Tibial nerve (tissue), 4 donors: ENCODE results near the gene LHX2. TPM values are rescaled to one million over a fixed set of nuclear protein-coding genes. Genes with fewer than 3 reads are reported as not detected.

Experiments
- DNase-seq, 2 donors: peaks; one replicate each; pipeline ENCODE4 v3.0.0-alpha.2; 2019; ENCODE audit warnings: low spot score in 2 of 2
- H3K27ac ChIP-seq, 4 donors: fragments of 200-600 bp; sonication (generic) in 3 of 4; one replicate each; pipeline ENCODE4 v1.5.1; 2017 to 2019; ENCODE audit warnings: mild to moderate bottlenecking in 1 of 4
- H3K27me3 ChIP-seq, 2 donors: fragments of 200-600 bp; sonication (generic) in 1 of 2; one replicate each; pipeline versions ENCODE4 v1.5.1 to v1.6.0; 2017 to 2019
- H3K36me3 ChIP-seq, 3 donors: fragments of 200-600 bp; sonication (generic); one replicate each; pipeline ENCODE4 v1.5.1; 2018 to 2019
- H3K4me1 ChIP-seq, 4 donors: fragments of 200-600 bp; sonication (generic) in 3 of 4; one replicate each; pipeline ENCODE4 v1.5.1; 2017 to 2019
- H3K4me3 ChIP-seq, 4 donors: fragments of 200-600 bp; sonication (generic) in 3 of 4; one replicate each; pipeline ENCODE4 v1.5.1; 2017 to 2019; ENCODE audit warnings: mild to moderate bottlenecking in 1 of 4, moderate library complexity in 1 of 4
- H3K9me3 ChIP-seq, 4 donors: fragments of 200-600 bp; sonication (generic) in 3 of 4; one replicate each; pipeline ENCODE4 v1.5.1; 2017 to 2019
- EP300 ChIP-seq, 2 donors: sonication (generic); formaldehyde crosslinking; IDR thresholded peaks; one replicate each; pipeline ENCODE4 v1.6.1; 2017; ENCODE audit warnings: antibody characterized with exemption in 2 of 2, mild to moderate bottlenecking in 1 of 2
- POLR2A ChIP-seq, 2 donors: fragments of 450-650 bp; IDR thresholded peaks; one replicate each; pipeline ENCODE4 v1.6.1; 2017; ENCODE audit warnings: antibody characterized with exemption in 2 of 2, mild to moderate bottlenecking in 2 of 2, moderate library complexity in 2 of 2
- WGBS, 2 donors: methylation state at CpG; one replicate each; pipeline ENCODE4 v1.1.5; 2018; 5-methylcytosine and 5-hydroxymethylcytosine counted together
- total RNA-seq, 4 donors: library from RNA; depleted of rRNA; stranded (reverse); fragments of >200 nt; gene quantifications; one replicate each; pipeline ENCODE4 v1.1.0, GENCODE V29; 2016
- TF ChIP-seq, protein P1 (sequence below), 5 experiments: fragments of 200-600 bp in 3 of 5; fragments of 450-650 bp in 2 of 5; sonication (generic) in 3 of 5; IDR thresholded peaks; one replicate each; pipeline ENCODE4 v1.5.1; 2016 to 2019; ENCODE audit warnings: antibody characterized with exemption in 5 of 5, mild to moderate bottlenecking in 3 of 5, moderate library complexity in 2 of 5

Gene LHX2
- total RNA-seq, 4 donors from 2014 or later: not detected

DNA sequence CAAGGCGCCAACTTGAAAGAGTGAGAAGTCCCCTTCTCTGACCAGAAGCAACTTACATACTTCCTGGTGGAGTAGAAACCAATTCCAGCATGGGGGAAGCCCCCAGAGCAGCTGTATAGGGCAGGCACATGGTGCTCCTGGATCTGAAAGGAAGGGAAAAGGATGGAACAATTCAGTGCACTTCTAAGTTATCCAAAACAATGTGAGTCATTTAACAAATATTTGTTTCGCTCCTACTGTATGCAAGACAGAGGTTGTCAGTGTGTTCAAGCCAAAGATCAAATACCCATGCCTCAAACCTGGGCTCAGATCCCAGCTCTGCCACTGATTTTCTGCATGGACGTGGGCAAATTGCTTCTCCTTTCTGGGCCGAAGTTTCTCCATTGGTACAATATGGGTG lies 67.1 kb downstream of the LHX2 start:
- Histone ChIP-seq H3K27me3 (no peaks in the 10 kb centered on the region), H3K36me3 (no peaks in the 10 kb centered on the region), H3K4me3 (no peak overlapping the region), H3K27ac (no peak overlapping the region), H3K4me1 (no peaks in the 10 kb centered on the region), H3K9me3 (peaks cover 0 to 7% (median 0%) of the 10 kb centered on the region in 4 donors)
- TF ChIP-seq POLR2A (IDR thresholded peaks at IDR 0.05) (no peak), EP300 (IDR thresholded peaks at IDR 0.05) (no peak)
- TF ChIP-seq, protein P1, sequence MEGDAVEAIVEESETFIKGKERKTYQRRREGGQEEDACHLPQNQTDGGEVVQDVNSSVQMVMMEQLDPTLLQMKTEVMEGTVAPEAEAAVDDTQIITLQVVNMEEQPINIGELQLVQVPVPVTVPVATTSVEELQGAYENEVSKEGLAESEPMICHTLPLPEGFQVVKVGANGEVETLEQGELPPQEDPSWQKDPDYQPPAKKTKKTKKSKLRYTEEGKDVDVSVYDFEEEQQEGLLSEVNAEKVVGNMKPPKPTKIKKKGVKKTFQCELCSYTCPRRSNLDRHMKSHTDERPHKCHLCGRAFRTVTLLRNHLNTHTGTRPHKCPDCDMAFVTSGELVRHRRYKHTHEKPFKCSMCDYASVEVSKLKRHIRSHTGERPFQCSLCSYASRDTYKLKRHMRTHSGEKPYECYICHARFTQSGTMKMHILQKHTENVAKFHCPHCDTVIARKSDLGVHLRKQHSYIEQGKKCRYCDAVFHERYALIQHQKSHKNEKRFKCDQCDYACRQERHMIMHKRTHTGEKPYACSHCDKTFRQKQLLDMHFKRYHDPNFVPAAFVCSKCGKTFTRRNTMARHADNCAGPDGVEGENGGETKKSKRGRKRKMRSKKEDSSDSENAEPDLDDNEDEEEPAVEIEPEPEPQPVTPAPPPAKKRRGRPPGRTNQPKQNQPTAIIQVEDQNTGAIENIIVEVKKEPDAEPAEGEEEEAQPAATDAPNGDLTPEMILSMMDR (IDR thresholded peaks at IDR 0.05): no peak
- WGBS, 2 donors: 65 to 69% methylated on average over 4 of the region's 4 CpGs
- no peak for DNase-seq

DNA sequence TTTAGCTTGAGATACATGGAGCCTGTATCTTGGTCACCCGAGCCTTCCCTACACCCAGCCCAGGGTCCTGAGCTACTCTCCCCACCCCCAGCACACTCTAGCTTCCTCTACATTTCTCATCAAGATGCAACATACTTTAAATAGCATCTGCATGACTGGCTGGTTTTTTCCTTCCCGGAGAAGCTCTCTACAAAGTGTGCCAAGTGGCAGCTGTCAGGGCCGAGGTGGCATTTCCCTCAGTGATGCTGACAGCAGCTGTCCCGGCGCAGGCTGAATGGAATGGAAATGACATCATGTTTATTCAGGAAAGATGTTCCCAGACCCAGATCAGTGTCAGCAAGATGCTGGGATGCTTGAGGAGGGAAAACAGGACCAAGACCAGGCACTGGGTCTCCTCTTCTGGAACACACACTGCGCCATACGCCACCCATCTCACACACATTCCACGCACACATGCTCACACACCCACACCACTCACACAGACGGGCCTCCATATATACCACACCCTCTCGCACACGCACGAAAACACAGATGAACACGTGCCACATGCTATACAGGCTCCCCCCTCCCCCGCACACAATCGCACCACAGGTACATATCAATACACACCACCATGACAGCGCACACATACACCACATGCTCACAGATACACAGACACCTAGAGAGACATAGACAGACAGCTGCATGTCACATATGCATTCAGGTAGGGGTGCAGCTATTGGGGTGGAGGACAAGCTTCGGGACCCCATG lies 67.8 kb downstream of the LHX2 start:
- no peak overlapping the region for H3K27ac ChIP-seq
- H3K36me3 ChIP-seq: no peaks in the 10 kb centered on the region
- no peak overlapping the region for H3K4me3 ChIP-seq
- no peaks in the 10 kb centered on the region for H3K4me1 ChIP-seq
- peaks cover 0 to 7% (median 0%) of the 10 kb centered on the region in 4 donors for H3K9me3 ChIP-seq
- 75 to 78% methylated on average over 17 of the region's 17 CpGs for WGBS, 2 donors
- no peaks in the 10 kb centered on the region for H3K27me3 ChIP-seq
- DNase-seq: no peak
- TF ChIP-seq, protein P1 (IDR thresholded peaks at IDR 0.05): no peak
- no peak for TF ChIP-seq POLR2A (IDR thresholded peaks at IDR 0.05)
- no peak for TF ChIP-seq EP300 (IDR thresholded peaks at IDR 0.05)

DNA sequence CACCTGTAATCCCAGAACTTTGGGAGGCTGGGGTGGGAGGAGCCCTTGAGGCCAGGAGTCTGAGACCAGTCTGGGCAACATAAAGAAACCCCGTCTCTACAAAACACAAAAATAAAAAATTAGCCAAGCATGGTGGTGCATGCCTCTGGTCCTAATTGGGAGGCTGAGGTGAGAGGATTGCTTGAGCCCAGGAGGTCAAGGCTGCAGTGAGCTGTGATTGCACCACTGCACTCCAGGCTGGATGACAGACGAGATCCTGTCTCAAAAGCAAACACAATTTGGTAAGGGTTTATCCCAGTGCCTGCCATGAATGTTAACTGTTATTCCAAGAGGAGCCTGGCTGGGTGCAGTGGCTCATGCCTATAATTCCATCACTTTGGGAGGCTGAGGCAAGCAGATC lies 71.1 kb downstream of the LHX2 start:
- WGBS, 2 donors: 75 to 77% methylated on average over 2 of the region's 2 CpGs

More for the DNA sequence above, 71.1 kb downstream of the LHX2 start:
- DNase-seq: no peak
- Histone ChIP-seq H3K27me3 (no peaks in the 10 kb centered on the region), H3K4me3 (no peak overlapping the region), H3K36me3 (no peaks in the 10 kb centered on the region), H3K4me1 (no peaks in the 10 kb centered on the region), H3K27ac (no peak overlapping the region), H3K9me3 (peaks cover 0 to 35% (median 2%) of the 10 kb centered on the region in 4 donors)
- TF ChIP-seq POLR2A (IDR thresholded peaks at IDR 0.05): no peak
- no peak for TF ChIP-seq EP300 (IDR thresholded peaks at IDR 0.05)
- TF ChIP-seq, protein P1 (IDR thresholded peaks at IDR 0.05): no peak

Other genes with a start within 250 kb of the LHX2 start
- 10 to 100 TPM; 17.5 to 34.8 (median 20.1) TPM for gene DENND1A, start 81.6 kb upstream of the LHX2 start, total RNA-seq
- 10 to 100 TPM; 25.3 to 53.1 (median 43.3) TPM for gene NEK6, start 246.2 kb downstream of the LHX2 start, total RNA-seq